ENCODE results near the gene GBA2.

The GBA2 gene

GRCh38 chr9:35689542-35690293 is 59.3 kb downstream of the GBA2 start, which contains the start of gene TPM2:
TPM2 (minus strand) TSS chr9:35689925; CDS start chr9:35689817, 108 bp downstream.
- no peak for DNase-seq

- no peak for DNase-seq
These were observed 60.2 kb downstream of the GBA2 start for GRCh38 chr9:35688558-35689541.

- no peak for DNase-seq
These were observed 61.0 kb downstream of the GBA2 start for GRCh38 chr9:35687972-35688557.

DNA sequence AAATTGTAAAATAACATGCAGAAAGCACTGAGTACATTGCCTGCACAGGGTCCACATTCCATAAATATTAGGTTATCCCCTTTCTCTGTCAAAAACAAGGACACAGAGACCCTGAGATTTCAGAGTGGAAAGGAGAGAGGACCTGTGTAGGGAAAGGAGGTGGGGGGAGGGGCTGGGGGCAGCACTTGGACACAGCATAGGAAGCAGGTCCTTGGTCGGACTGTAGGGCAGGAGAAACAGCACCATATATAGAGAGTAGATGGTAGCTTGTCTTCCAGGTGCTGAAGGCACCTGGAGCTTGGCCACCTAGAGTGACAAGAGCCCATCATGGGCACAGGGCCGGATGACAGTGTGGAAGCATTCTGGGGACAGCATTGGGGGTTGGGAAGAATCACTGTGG is 61.7 kb downstream of the GBA2 start:
- DNase-seq: no peak

Data from activated CD8-positive, alpha-beta memory T cell treated with anti-CD3 and anti-CD28 coated beads, Interleukin-2, amount 50 U/mL, for 48 hours (primary cell).